ENCODE measurements around the gene SMYD3. TPM values are rescaled to one million over a fixed set of nuclear protein-coding genes. Genes with fewer than 3 reads are reported as not detected.

Gene SMYD3
- total RNA-seq, 1 donor from 2014 or later, result 20.8 TPM

GRCh38 chr1:246338546-246338945 lies 168.5 kb downstream of the SMYD3 start:
- ChIA-PET CTCF (no interaction called here), POLR2A (no interaction called here)
- TF ChIP-seq CTCF (IDR thresholded peaks at IDR 0.05), result no peak
- intact Hi-C loops (cut with micrococcal nuclease), result no loop called here
- no peaks in the 10 kb centered on the region for H3K27me3 Mint-ChIP-seq
- no peak overlapping the region for H3K4me3 Mint-ChIP-seq
- no peaks in the 10 kb centered on the region for H3K9me3 Mint-ChIP-seq
- DNase-seq, result no peak
- peaks cover 13% of the 10 kb centered on the region for H3K36me3 Mint-ChIP-seq (ENCODE audit: low read depth)
- ATAC-seq (ENCODE audit: low read depth), result no peak
- H3K27ac Mint-ChIP-seq, result no peak overlapping the region
- peaks cover 9% of the 10 kb centered on the region for H3K4me1 Mint-ChIP-seq

GRCh38 chr1:246338098-246338497 lies 169.0 kb downstream of the SMYD3 start:
- no peaks in the 10 kb centered on the region for H3K9me3 Mint-ChIP-seq
- DNase-seq (no peak), ATAC-seq (ENCODE audit: low read depth) (no peak)
- no peak for TF ChIP-seq CTCF (IDR thresholded peaks at IDR 0.05)
- peaks cover 13% of the 10 kb centered on the region for H3K4me1 Mint-ChIP-seq
- no peaks in the 10 kb centered on the region for H3K27me3 Mint-ChIP-seq
- peaks cover 15% of the 10 kb centered on the region for H3K36me3 Mint-ChIP-seq (ENCODE audit: low read depth)
- ChIA-PET POLR2A (interaction anchor here (0.7 kb wide), 1 partner anchor 749 kb away, joined by 3 read pairs; no protein-coding TSS in a partner anchor), CTCF (no interaction called here)
- no peak overlapping the region for H3K27ac Mint-ChIP-seq
- intact Hi-C loops (cut with micrococcal nuclease), result no loop called here
- no peak overlapping the region for H3K4me3 Mint-ChIP-seq

GRCh38 chr1:246335151-246335550 lies 171.9 kb downstream of the SMYD3 start:
- ATAC-seq (ENCODE audit: low read depth) (no peak), DNase-seq (no peak)
- POLR2A ChIA-PET, result no interaction called here
- H3K4me1 Mint-ChIP-seq, result peaks cover 13% of the 10 kb centered on the region
- intact Hi-C loops (cut with micrococcal nuclease), result no loop called here
- H3K27me3 Mint-ChIP-seq, result no peaks in the 10 kb centered on the region
- H3K4me3 Mint-ChIP-seq, result no peak overlapping the region
- no peak for TF ChIP-seq CTCF (IDR thresholded peaks at IDR 0.05)
- CTCF ChIA-PET, result no interaction called here
- no peaks in the 10 kb centered on the region for H3K9me3 Mint-ChIP-seq
- no peak overlapping the region for H3K27ac Mint-ChIP-seq
- H3K36me3 Mint-ChIP-seq (ENCODE audit: low read depth), result peaks cover 37% of the 10 kb centered on the region

GRCh38 chr1:246333855-246334254 lies 173.2 kb downstream of the SMYD3 start:
- intact Hi-C loops (cut with micrococcal nuclease), result no loop called here
- Mint-ChIP-seq H3K9me3 (peaks cover 2% of the 10 kb centered on the region), H3K36me3 (ENCODE audit: low read depth) (peaks cover 46% of the 10 kb centered on the region), H3K4me1 (peaks cover 19% of the 10 kb centered on the region), H3K27me3 (no peaks in the 10 kb centered on the region), H3K27ac (peak overlapping the region; percentile 10), H3K4me3 (no peak overlapping the region)
- TF ChIP-seq CTCF (IDR thresholded peaks at IDR 0.05), result no peak
- ATAC-seq (ENCODE audit: low read depth) (no peak), DNase-seq (no peak)
- CTCF ChIA-PET, result no interaction called here
- POLR2A ChIA-PET, result no interaction called here

- Mint-ChIP-seq H3K36me3 (ENCODE audit: low read depth) (peaks cover 50% of the 10 kb centered on the region), H3K27me3 (no peaks in the 10 kb centered on the region), H3K27ac (no peak overlapping the region), H3K4me3 (no peak overlapping the region), H3K4me1 (peaks cover 19% of the 10 kb centered on the region), H3K9me3 (peaks cover 2% of the 10 kb centered on the region)
- ATAC-seq (ENCODE audit: low read depth) (no peak), DNase-seq (no peak)
- ChIA-PET POLR2A (no interaction called here), CTCF (no interaction called here)
- no peak for TF ChIP-seq CTCF (IDR thresholded peaks at IDR 0.05)
- intact Hi-C loops (cut with micrococcal nuclease), result no loop called here
Measured at GRCh38 chr1:246332078-246332477, 175.0 kb downstream of the SMYD3 start.
